B cell (primary cell): ENCODE data around the gene GMFB. TPM values are rescaled to one million over a fixed set of nuclear protein-coding genes. Genes with fewer than 3 reads are reported as not detected.
"Not testable (repeated sequence)": the region's sequence is repeated elsewhere in the genome, so short reads cannot be mapped to it uniquely, and the experiment has no call there.

Experiments used
- ATAC-seq: fragments of 200-7000 bp; cut with Tn5 transposase; one replicate; pipeline ENCODE4 v1.10.0; 2021; ENCODE audit warnings: low read depth, mild to moderate bottlenecking, moderate number of reproducible peaks, moderate library complexity
- CTCF ChIA-PET: fragments of 350-600 bp; sonication (Branson Sonifier 250); formaldehyde crosslinking; loops from one replicate; lab custom pipeline; 2021; ENCODE audit warnings: antibody characterized with exemption, inconsistent platforms; lab: Charles Lee
- POLR2A ChIA-PET: fragments of 350-600 bp; sonication (Branson Sonifier 250); formaldehyde crosslinking; loops from one replicate; lab custom pipeline; 2021; ENCODE audit warnings: antibody characterized with exemption; lab: Charles Lee
- DNase-seq: peaks from one replicate; pipeline ENCODE4 v3.0.0; 2013
- H2AFZ ChIP-seq: 2 replicates; pipeline ENCODE4 v1.6.1; 2012; ENCODE audit warnings: mild to moderate bottlenecking, low read depth, low read length; ENCODE audit not compliant: insufficient read depth, poor library complexity, severe bottlenecking
- H3K27ac ChIP-seq, 2 donors: 1 replicate in 1 of 2; 2 replicates in 1 of 2; pipeline ENCODE4 v1.5.1; 2012 to 2013; ENCODE audit warnings: low read length in 2 of 2, mild to moderate bottlenecking in 2 of 2, moderate library complexity in 1 of 2
- H3K27me3 ChIP-seq, 4 experiments: fragments of 200-600 bp in 1 of 4; sonication (generic) in 1 of 4; replicated peaks in 1 of 4; 1 replicate in 2 of 4; 2 replicates in 2 of 4; pipeline versions ENCODE4 v1.6.1 to v1.7.0; 2013 to 2016; ENCODE audit warnings: low read length in 3 of 4, mild to moderate bottlenecking in 2 of 4, mixed read lengths in 1 of 4, moderate library complexity in 1 of 4; ENCODE audit not compliant: insufficient read depth in 4 of 4, control insufficient read depth in 3 of 4; ENCODE audit errors: control extremely low read depth in 1 of 4
- H3K36me3 ChIP-seq, 2 experiments: replicated peaks in 1 of 2; 1 replicate in 1 of 2; 2 replicates in 1 of 2; pipeline versions ENCODE4 v1.6.1 to v1.7.1; 2013; ENCODE audit warnings: low read length in 1 of 2; ENCODE audit not compliant: insufficient read depth in 2 of 2, control insufficient read depth in 1 of 2; ENCODE audit errors: control extremely low read depth in 1 of 2, extremely low read depth in 1 of 2
- H3K4me1 ChIP-seq, 2 donors: fragments of 200-600 bp in 1 of 2; sonication (generic) in 1 of 2; 1 replicate in 1 of 2; 2 replicates in 1 of 2; pipeline versions ENCODE4 v1.5.1 to v1.6.1; 2013 to 2017; ENCODE audit warnings: low read length in 2 of 2; ENCODE audit not compliant: control insufficient read depth in 2 of 2, insufficient read depth in 2 of 2
- H3K4me2 ChIP-seq: replicated peaks from 2 replicates; pipeline ENCODE3; 2012; ENCODE audit warnings: mild to moderate bottlenecking, low read depth, low read length; ENCODE audit not compliant: poor library complexity, severe bottlenecking
- H3K4me3 ChIP-seq, 5 experiments: fragments of 200-600 bp in 1 of 5; sonication (generic) in 1 of 5; 1 replicate in 3 of 5; 2 replicates in 2 of 5; pipeline versions ENCODE4 v1.5.1 to v1.7.0; 2011 to 2016; ENCODE audit warnings: low read length in 4 of 5, mild to moderate bottlenecking in 4 of 5, low read depth in 2 of 5, control low read depth in 1 of 5, moderate library complexity in 1 of 5; ENCODE audit not compliant: insufficient read depth in 1 of 5; ENCODE audit errors: control extremely low read depth in 1 of 5, extremely low read depth in 1 of 5
- H3K79me2 ChIP-seq: fragments of 200-600 bp; sonication (generic); one replicate; pipeline ENCODE4 v1.6.0; 2016; ENCODE audit warnings: low read length; ENCODE audit not compliant: control insufficient read depth, insufficient read depth
- H3K9ac ChIP-seq: fragments of 200-600 bp; sonication (generic); 2 replicates; pipeline ENCODE4 v1.6.1; 2017; ENCODE audit warnings: mild to moderate bottlenecking, low read length, moderate library complexity
- H3K9me3 ChIP-seq, 3 donors: one replicate each; pipeline versions ENCODE4 v1.6.1 to v1.7.1; 2013; ENCODE audit warnings: low read length in 2 of 3; ENCODE audit not compliant: control insufficient read depth in 2 of 3, insufficient read depth in 1 of 3; ENCODE audit errors: control extremely low read depth in 1 of 3
- H4K20me1 ChIP-seq: 2 replicates; pipeline ENCODE4 v1.6.0; 2012; ENCODE audit warnings: mild to moderate bottlenecking, low read length; ENCODE audit not compliant: insufficient read depth, control insufficient read depth, poor library complexity, severe bottlenecking
- H3K27ac Mint-ChIP-seq: one replicate; pipeline ENCODE4 v1.8.0; 2021; ENCODE audit warnings: mixed read lengths
- H3K27me3 Mint-ChIP-seq: one replicate; pipeline ENCODE4 v1.8.0; 2021; ENCODE audit warnings: mixed read lengths
- H3K4me1 Mint-ChIP-seq: one replicate; pipeline ENCODE4 v1.8.0; 2021; ENCODE audit warnings: mixed read lengths
- H3K4me3 Mint-ChIP-seq: one replicate; pipeline ENCODE4 v1.8.0; 2021; ENCODE audit warnings: mixed read lengths
- H3K9me3 Mint-ChIP-seq: one replicate; pipeline ENCODE4 v1.8.0; 2022; ENCODE audit warnings: mixed read lengths; ENCODE audit not compliant: insufficient read depth
- EZH2 ChIP-seq: IDR thresholded peaks from 2 replicates; pipeline ENCODE4 v1.6.1; 2012; ENCODE audit warnings: borderline replicate concordance, low read depth, mild to moderate bottlenecking, moderate library complexity, low read length; ENCODE audit not compliant: insufficient read depth, poor library complexity, severe bottlenecking
- WGBS: methylation state at CpG from one replicate; pipeline ENCODE4 v1.1.5; 2013; ENCODE audit warnings: missing lambda C conversion rate; ENCODE audit not compliant: insufficient coverage; 5-methylcytosine and 5-hydroxymethylcytosine counted together
- intact Hi-C: fragments of 100-400 bp; cut with micrococcal nuclease; formaldehyde crosslinking; loops from one replicate; pipeline ENCODE4 v1.10.0; 2022
- polyA plus RNA-seq: library from polyadenylated mRNA; depleted of rRNA; stranded (reverse); fragments of >200 nt; gene quantifications from 2 replicates; pipeline ENCODE4 v1.2.3, GENCODE V29; 2012
- total RNA-seq, 2 donors: library from RNA; stranded (reverse); fragments of 120-200 nt in 1 of 2; gene quantifications; 1 replicate in 1 of 2; 2 replicates in 1 of 2; pipeline versions ENCODE4 v1.2.3 to v1.2.4, GENCODE V29; 2013 to 2022
- TF ChIP-seq, protein P1 (sequence below): fragments of 200-600 bp; IDR thresholded peaks from one replicate; pipeline ENCODE4 v1.8.0; 2022; ENCODE audit warnings: antibody characterized with exemption, mild to moderate bottlenecking

The GMFB gene
- total and polyA plus RNA-seq, 2 donors (not counting 1 experiment from before 2014, with no cell fraction given) = 13.6 to 49.8 TPM

GRCh38 chr14:54457609-54457996, 31.2 kb downstream of the GMFB start:
- ATAC-seq = no peak
- H2AFZ ChIP-seq = no peak overlapping the region
- no peak overlapping the region for H3K4me3 Mint-ChIP-seq
- no peak overlapping the region for H3K27ac ChIP-seq
- H3K4me1 Mint-ChIP-seq = no peaks in the 10 kb centered on the region
- H3K36me3 ChIP-seq = no peaks in the 10 kb centered on the region
- DNase-seq = no peak
- ChIA-PET POLR2A (no interaction called here), CTCF (interaction anchor here (0.7 kb wide), 1 partner anchor 267 kb away, joined by 3 read pairs; no protein-coding TSS in a partner anchor)
- WGBS = no CpG with 5 or more reads among the region's 3 CpGs
- no peak overlapping the region for H3K4me3 ChIP-seq
- H3K9me3 ChIP-seq = peaks cover 0 to 13% (median 2%) of the 10 kb centered on the region in 3 donors
- intact Hi-C loops = no loop called here
- no peaks in the 10 kb centered on the region for H3K79me2 ChIP-seq
- H4K20me1 ChIP-seq = no peaks in the 10 kb centered on the region
- H3K4me1 ChIP-seq = no peaks in the 10 kb centered on the region
- H3K9ac ChIP-seq = no peak overlapping the region
- H3K27me3 Mint-ChIP-seq = no peaks in the 10 kb centered on the region
- no peak for TF ChIP-seq EZH2
- TF ChIP-seq, protein P1, sequence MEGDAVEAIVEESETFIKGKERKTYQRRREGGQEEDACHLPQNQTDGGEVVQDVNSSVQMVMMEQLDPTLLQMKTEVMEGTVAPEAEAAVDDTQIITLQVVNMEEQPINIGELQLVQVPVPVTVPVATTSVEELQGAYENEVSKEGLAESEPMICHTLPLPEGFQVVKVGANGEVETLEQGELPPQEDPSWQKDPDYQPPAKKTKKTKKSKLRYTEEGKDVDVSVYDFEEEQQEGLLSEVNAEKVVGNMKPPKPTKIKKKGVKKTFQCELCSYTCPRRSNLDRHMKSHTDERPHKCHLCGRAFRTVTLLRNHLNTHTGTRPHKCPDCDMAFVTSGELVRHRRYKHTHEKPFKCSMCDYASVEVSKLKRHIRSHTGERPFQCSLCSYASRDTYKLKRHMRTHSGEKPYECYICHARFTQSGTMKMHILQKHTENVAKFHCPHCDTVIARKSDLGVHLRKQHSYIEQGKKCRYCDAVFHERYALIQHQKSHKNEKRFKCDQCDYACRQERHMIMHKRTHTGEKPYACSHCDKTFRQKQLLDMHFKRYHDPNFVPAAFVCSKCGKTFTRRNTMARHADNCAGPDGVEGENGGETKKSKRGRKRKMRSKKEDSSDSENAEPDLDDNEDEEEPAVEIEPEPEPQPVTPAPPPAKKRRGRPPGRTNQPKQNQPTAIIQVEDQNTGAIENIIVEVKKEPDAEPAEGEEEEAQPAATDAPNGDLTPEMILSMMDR = no peak
- H3K4me2 ChIP-seq = no peak overlapping the region
- no peaks in the 10 kb centered on the region for H3K27me3 ChIP-seq
- no peak overlapping the region for H3K27ac Mint-ChIP-seq
- H3K9me3 Mint-ChIP-seq = peaks cover 11% of the 10 kb centered on the region

- H2AFZ ChIP-seq, DNase-seq, H3K4me1 ChIP-seq, H3K4me3 Mint-ChIP-seq, H3K4me3 ChIP-seq, H3K79me2 ChIP-seq, H3K27me3 ChIP-seq, H3K9ac ChIP-seq, intact Hi-C loops, H3K36me3 ChIP-seq, H3K27me3 Mint-ChIP-seq, H4K20me1 ChIP-seq, H3K27ac Mint-ChIP-seq, H3K4me2 ChIP-seq, H3K4me1 Mint-ChIP-seq, ATAC-seq, H3K27ac ChIP-seq: not testable (repeated sequence)
- H3K9me3 Mint-ChIP-seq = peaks cover 11% of the 10 kb centered on the region
- no CpG with 5 or more reads among the region's 1 CpG for WGBS
- peaks cover 0 to 13% (median 2%) of the 10 kb centered on the region in 3 donors for H3K9me3 ChIP-seq
- ChIA-PET CTCF (interaction anchor here (0.7 kb wide), 2 partner anchors 268 to 269 kb away, joined by 3 read pairs; no protein-coding TSS in a partner anchor), POLR2A (interaction anchor here (0.6 kb wide), 1 partner anchor 597 kb away, joined by 7 read pairs; no protein-coding TSS in a partner anchor)
Measured at GRCh38 chr14:54456820-54457608, 31.8 kb downstream of the GMFB start.
